WERI-Rb-1 (cell line): ENCODE measurements around the gene DPEP2NB.
"Not testable (repeated sequence)": the region's sequence is repeated elsewhere in the genome, so short reads cannot be mapped to it uniquely, and the experiment has no call there.

Source experiments
- DNase-seq: peaks from one replicate; pipeline ENCODE4 v3.0.0-alpha.2; 2020
- H3K27ac ChIP-seq: fragments of 250-450 bp; sonication (Bioruptor Pico); 2 replicates; pipeline ENCODE4 v1.5.1; 2020; ENCODE audit warnings: mild to moderate bottlenecking, moderate library complexity
- H3K27me3 ChIP-seq: fragments of 250-450 bp; sonication (Bioruptor Pico); 2 replicates; pipeline ENCODE4 v1.5.1; 2021; ENCODE audit warnings: mild to moderate bottlenecking, low read depth, moderate library complexity; ENCODE audit not compliant: insufficient read depth, severe bottlenecking
- H3K36me3 ChIP-seq: fragments of 250-450 bp; sonication (Bioruptor Pico); 2 replicates; pipeline ENCODE4 v1.5.1; 2020; ENCODE audit warnings: mild to moderate bottlenecking, moderate library complexity
- H3K4me3 ChIP-seq: 2 replicates; pipeline ENCODE4 v1.5.1; 2011; ENCODE audit warnings: low read depth, mild to moderate bottlenecking, control low read depth, low read length
- H3K9me3 ChIP-seq: fragments of 250-450 bp; sonication (Bioruptor Pico); 2 replicates; pipeline ENCODE4 v1.5.1; 2021; ENCODE audit warnings: mild to moderate bottlenecking, moderate library complexity; ENCODE audit not compliant: severe bottlenecking
- CTCF ChIP-seq: IDR thresholded peaks from 2 replicates; pipeline ENCODE4 v1.5.1; 2011; ENCODE audit warnings: low read depth, mild to moderate bottlenecking, control low read depth, inconsistent platforms, low read length

The DPEP2NB gene

DNA sequence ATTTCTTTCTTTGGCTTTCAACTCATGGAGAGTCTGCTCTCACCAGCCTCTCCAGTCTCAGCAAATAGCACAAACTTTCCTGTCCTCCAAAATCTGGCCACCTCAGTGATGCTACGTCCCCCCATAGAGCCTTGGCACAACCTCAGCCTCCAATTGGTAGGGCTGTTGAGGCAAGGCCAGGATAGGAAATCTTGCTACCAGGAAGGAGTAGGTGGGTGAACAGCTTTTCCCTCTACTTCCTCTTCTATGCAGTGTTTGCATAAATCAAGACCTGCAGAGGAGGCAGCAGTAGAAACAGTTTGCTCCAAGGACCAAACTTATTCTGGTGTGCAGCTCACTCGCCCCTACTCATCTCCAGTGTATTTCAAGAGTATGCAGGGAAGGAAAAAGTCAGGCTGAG lies 15.7 kb downstream of the DPEP2NB start:
- no peak overlapping the region for H3K4me3 ChIP-seq
- no peak for TF ChIP-seq CTCF
- no peak overlapping the region for H3K27ac ChIP-seq
- no peaks in the 10 kb centered on the region for H3K9me3 ChIP-seq
- DNase-seq: no peak
- no peaks in the 10 kb centered on the region for H3K36me3 ChIP-seq
- no peaks in the 10 kb centered on the region for H3K27me3 ChIP-seq

DNA sequence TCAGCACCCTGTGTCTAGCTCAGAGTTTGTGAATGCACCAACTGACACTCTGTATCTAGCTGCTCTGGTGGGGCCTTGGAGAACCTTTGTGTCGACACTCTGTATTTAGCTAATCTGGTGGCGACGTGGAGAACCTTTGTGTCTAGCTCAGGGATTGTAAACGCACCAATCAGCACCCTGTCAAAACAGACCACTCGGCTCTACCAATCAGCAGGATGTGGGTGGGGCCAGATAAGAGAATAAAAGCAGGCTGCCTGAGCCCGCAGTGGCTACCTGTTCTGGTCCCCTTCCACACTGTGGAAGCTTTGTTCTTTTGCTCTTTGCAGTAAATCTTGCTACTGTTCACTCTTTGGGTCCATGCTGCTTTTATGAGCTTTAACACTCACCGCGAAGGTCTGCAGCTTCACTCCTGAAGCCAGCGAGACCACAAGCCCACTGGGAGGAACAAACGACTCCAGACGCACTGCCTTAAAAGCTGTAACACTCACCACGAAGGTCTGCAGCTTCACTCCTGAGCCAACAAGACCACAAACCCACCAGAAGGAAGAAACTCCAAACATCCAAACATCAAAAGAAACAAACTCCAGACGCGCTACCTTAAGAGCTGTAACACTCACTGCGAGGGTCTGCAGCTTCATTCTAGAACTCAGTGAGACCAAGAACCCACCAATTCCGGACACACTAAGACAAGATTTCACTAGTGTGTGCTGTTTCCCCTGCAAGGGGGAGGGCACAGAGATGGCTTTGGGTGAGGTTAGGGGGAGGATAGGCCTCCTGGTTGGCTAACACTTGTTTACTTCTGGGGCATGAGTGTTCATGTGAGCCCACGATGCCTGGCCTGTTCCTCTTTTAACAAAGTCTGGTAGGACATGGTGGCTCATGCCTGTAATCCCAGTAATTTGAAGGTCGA lies 16.7 kb downstream of the DPEP2NB start, which contains the start of gene DPEP2:
Gene DPEP2, minus strand, starts transcription at position 706 of the 910 bp plus-strand sequence. CDS start 6,272 bp downstream, outside the sequence.
- H3K27ac ChIP-seq, H3K36me3 ChIP-seq, H3K4me3 ChIP-seq, H3K9me3 ChIP-seq, H3K27me3 ChIP-seq, DNase-seq: not testable (repeated sequence)

DNA sequence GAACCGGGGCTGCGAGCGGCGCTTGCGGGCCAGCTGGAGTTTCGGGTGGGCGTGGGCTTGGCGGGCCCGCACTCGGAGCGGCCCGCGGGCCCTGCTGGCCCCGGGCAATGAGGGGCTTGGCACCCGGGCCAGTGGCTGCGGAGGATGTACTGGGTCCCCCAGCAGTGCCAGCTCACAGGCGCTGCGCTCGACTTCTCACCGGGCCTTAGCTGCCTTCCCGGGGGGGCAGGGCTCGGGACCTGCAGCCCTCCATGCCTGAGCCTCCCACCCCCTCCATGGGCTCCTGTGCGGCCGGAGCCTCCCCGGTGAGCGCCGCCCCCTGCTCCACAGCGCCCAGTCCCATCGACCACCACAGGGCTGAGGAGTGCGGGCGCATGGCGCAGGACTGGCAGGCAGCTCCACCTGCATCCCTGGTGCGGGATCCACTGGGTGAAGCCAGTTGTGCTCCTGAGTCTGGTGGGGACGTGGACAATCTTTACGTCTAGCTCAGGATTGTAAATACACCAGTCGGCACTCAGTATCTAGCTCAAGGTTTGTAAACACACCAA lies 17.4 kb downstream of the DPEP2NB start:
- not testable (repeated sequence) for H3K4me3 ChIP-seq, H3K27ac ChIP-seq, DNase-seq, H3K9me3 ChIP-seq, H3K27me3 ChIP-seq, H3K36me3 ChIP-seq

GRCh38 chr16:67996666-67997065 lies 19.0 kb downstream of the DPEP2NB start:
- Histone ChIP-seq H3K36me3 (no peaks in the 10 kb centered on the region), H3K27ac (no peak overlapping the region), H3K4me3 (no peak overlapping the region), H3K27me3 (no peaks in the 10 kb centered on the region), H3K9me3 (no peaks in the 10 kb centered on the region)
- TF ChIP-seq CTCF: no peak
- DNase-seq: no peak

GRCh38 chr16:67995423-67995822 lies 20.3 kb downstream of the DPEP2NB start:
- H3K4me3 ChIP-seq: no peak overlapping the region
- no peaks in the 10 kb centered on the region for H3K9me3 ChIP-seq
- no peak for TF ChIP-seq CTCF
- no peak for DNase-seq
- no peaks in the 10 kb centered on the region for H3K36me3 ChIP-seq
- no peaks in the 10 kb centered on the region for H3K27me3 ChIP-seq
- no peak overlapping the region for H3K27ac ChIP-seq

DNA sequence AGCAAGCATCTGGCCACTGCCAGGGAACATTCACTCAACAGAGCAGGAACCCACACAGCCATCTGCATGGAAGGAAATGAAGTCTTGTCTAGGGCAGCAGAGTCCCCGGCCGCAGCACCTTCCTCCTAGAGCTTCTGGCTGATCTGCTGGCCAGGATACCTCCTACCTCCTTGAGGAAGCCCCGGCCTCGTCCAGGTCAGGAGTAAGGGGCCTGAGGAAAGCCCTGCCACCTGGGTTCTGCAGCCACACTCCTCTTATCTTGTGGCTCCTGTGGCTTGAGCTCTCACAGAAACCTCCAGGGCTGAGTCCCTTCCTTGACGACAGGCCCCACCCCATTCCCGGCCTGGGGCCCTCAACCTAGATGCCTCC lies 21.7 kb downstream of the DPEP2NB start:
- H3K4me3 ChIP-seq, H3K27me3 ChIP-seq, H3K9me3 ChIP-seq, H3K36me3 ChIP-seq, DNase-seq: not testable (repeated sequence)
- H3K27ac ChIP-seq: 0 out of 2 replicates have a peak overlapping the region, but pooled peaks have one; percentile 26

DNA sequence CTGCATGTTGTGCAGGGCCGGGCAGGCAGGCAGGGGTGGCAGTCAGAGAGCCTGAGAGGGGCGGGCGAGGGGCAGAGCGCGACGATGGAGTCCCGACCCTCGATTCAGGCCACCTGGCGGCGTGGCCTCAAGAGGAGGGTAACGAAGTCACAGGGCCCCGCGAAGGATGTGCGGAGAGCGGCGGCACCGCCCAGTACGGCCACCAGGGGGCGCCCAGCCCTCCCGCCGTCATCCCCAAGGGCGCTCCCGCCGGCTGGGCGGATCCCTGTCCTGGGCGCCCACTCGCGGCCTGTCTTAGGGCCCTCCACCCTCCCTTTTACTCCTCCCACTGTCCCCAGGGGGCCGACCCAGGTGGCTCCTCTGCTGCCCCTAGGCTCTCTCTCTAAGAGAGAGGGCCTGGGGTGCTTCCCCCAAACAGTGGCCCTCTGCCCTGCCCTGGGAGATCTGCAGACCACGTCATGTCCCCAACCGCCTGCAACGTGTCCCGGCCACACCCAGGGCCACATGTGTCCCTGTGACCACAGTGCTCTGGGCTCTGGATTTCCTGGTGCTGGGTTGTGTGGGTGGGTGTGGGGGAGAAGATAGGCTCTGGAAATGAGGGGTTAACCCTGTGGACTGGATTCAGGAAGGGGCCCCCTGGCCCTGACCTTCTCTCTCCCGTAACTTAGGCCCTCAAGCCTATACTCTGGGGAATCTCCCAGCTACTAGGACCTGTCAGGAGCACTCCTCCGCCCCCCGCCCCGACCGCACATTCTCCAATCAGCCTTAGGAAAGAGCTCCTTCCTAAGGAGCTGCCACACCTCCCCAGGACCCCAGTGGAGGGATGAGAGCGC lies 22.3 kb downstream of the DPEP2NB start:
- TF ChIP-seq CTCF: peak; percentile 97
- H3K27ac ChIP-seq: peak overlapping the region; percentile 26; the same call in 1 of the 2 replicates
- H3K36me3 ChIP-seq: no peaks in the 10 kb centered on the region
- no peaks in the 10 kb centered on the region for H3K27me3 ChIP-seq
- no peaks in the 10 kb centered on the region for H3K9me3 ChIP-seq
- DNase-seq: peak; percentile 84
- H3K4me3 ChIP-seq: no peak overlapping the region
